ENCODE measurements around the gene SPR. TPM values are rescaled to one million over a fixed set of nuclear protein-coding genes. Genes with fewer than 3 reads are reported as not detected.

The SPR gene
- total and polyA plus RNA-seq, 2 of the 4 experiments (the other 2 are of a cell fraction), result 14.3 to 17.4 TPM

GRCh38 chr2:72933207-72933606, 46.0 kb downstream of the SPR start:
- Histone ChIP-seq H3K9me3 (ENCODE audit: control insufficient read depth, insufficient read depth, low read length) (peaks cover 6% of the 10 kb centered on the region), H3K4me2 (ENCODE audit: low read depth, low read length) (no peak overlapping the region), H3K36me3 (ENCODE audit: control insufficient read depth, insufficient read depth, low read length) (no peaks in the 10 kb centered on the region), H3K23ac (ENCODE audit: low read depth, low read length) (no peak overlapping the region), H2BK15ac (ENCODE audit: low read depth, low read length) (no peak overlapping the region), H3K4me1 (ENCODE audit: control insufficient read depth, insufficient read depth, low read length) (peaks cover 2% of the 10 kb centered on the region), H2BK20ac (ENCODE audit: low read depth, low read length) (no peak overlapping the region), H2AFZ (replicated peaks; ENCODE audit: low read length, poor library complexity) (no peak overlapping the region), H3K27me3 (ENCODE audit: control insufficient read depth, insufficient read depth, low read length) (peaks cover 55% of the 10 kb centered on the region), H3K4ac (ENCODE audit: low read depth, low read length) (no peak overlapping the region), H2BK120ac (ENCODE audit: low read depth, low read length) (no peak overlapping the region), H4K8ac (ENCODE audit: low read depth in 2 of 2, low read length in 2 of 2) (no peak overlapping the region), H3K9ac (ENCODE audit: low read depth, low read length) (no peak overlapping the region), H3K27ac (ENCODE audit: insufficient read depth, low read length) (no peak overlapping the region), H3K14ac (replicated peaks; ENCODE audit: low read depth, low read length) (no peak overlapping the region), H2AK5ac (ENCODE audit: low read depth, low read length) (no peak overlapping the region), H4K20me1 (ENCODE audit: insufficient read depth, low read length) (0 out of 2 replicates have a peak, but pooled peaks cover 5% of the 10 kb centered on the region), H2AK9ac (replicated peaks; ENCODE audit: low read depth, low read length, poor library complexity) (no peak overlapping the region), H2BK5ac (ENCODE audit: low read depth, low read length, poor library complexity, severe bottlenecking) (no peak overlapping the region), H3K56ac (ENCODE audit: extremely low read depth, insufficient read depth, low read length) (no peak overlapping the region), H4K91ac (ENCODE audit: insufficient read depth, low read depth, low read length) (no peak overlapping the region), H3K4me3 (ENCODE audit: insufficient read depth, low read depth, low read length) (no peak overlapping the region), H4K5ac (ENCODE audit: low read depth, low read length) (no peak overlapping the region), H3K18ac (ENCODE audit: low read depth, low read length) (no peak overlapping the region), H3K9me1 (ENCODE audit: insufficient read depth, low read length) (peaks cover 7% of the 10 kb centered on the region; the same call in 1 of the 2 replicates), H3K79me1 (ENCODE audit: low read depth in 1 of 2, low read length in 2 of 2) (no peaks in the 10 kb centered on the region)
- dilution Hi-C loops (cut with HindIII; ENCODE audit: low sequenced_read_pairs, unreplicated experiment) (no loop called here), in situ Hi-C loops (cut with MboI; ENCODE audit: low sequenced_read_pairs) (no loop called here), intact Hi-C loops (cut with micrococcal nuclease) (no loop called here)
- no peak for TF ChIP-seq NFE2L2 (IDR thresholded peaks at IDR 0.05; ENCODE audit: low read depth, low read length)
- TF ChIP-seq SMC3 (IDR thresholded peaks at IDR 0.05; ENCODE audit: low read depth, low read length), result no peak
- TF ChIP-seq RCOR1 (IDR thresholded peaks at IDR 0.05; ENCODE audit: insufficient replicate concordance, low read length), result no peak
- TF ChIP-seq ELK1 (IDR thresholded peaks at IDR 0.05; ENCODE audit: borderline replicate concordance, low read depth, low read length), result no peak
- TF ChIP-seq CHD1 (IDR thresholded peaks at IDR 0.05; ENCODE audit: low read depth, low read length), result no peak
- TF ChIP-seq, protein P1, sequence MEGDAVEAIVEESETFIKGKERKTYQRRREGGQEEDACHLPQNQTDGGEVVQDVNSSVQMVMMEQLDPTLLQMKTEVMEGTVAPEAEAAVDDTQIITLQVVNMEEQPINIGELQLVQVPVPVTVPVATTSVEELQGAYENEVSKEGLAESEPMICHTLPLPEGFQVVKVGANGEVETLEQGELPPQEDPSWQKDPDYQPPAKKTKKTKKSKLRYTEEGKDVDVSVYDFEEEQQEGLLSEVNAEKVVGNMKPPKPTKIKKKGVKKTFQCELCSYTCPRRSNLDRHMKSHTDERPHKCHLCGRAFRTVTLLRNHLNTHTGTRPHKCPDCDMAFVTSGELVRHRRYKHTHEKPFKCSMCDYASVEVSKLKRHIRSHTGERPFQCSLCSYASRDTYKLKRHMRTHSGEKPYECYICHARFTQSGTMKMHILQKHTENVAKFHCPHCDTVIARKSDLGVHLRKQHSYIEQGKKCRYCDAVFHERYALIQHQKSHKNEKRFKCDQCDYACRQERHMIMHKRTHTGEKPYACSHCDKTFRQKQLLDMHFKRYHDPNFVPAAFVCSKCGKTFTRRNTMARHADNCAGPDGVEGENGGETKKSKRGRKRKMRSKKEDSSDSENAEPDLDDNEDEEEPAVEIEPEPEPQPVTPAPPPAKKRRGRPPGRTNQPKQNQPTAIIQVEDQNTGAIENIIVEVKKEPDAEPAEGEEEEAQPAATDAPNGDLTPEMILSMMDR (conservative IDR thresholded peaks at IDR 0.05; ENCODE audit: low read depth, low read length), result no peak
- no peak for TF ChIP-seq RAD21 (IDR thresholded peaks at IDR 0.05; ENCODE audit: low read length)
- no peak for TF ChIP-seq RFX5 (IDR thresholded peaks at IDR 0.05; ENCODE audit: low read depth, low read length)
- TF ChIP-seq MAZ (IDR thresholded peaks at IDR 0.05; ENCODE audit: borderline replicate concordance, low read depth, low read length), result no peak
- TF ChIP-seq POLR2A (IDR thresholded peaks at IDR 0.05; ENCODE audit: low read depth, low read length), result no peak
- no TSS peak for BruUV-seq (replicated peaks)
- DNase-seq (no peak), ATAC-seq (ENCODE audit: low read depth) (no peak)
- ChIA-PET CTCF (no interaction called here), POLR2A (ENCODE audit: unreplicated experiment) (no interaction called here)
- WGBS, 2 experiments (ENCODE audit: extremely low coverage in 2 of 2, insufficient read length in 1 of 2), result no CpG with 5 or more reads among the region's 5 CpGs
